Urinary bladder (tissue), 4 donors: ENCODE measurements around the gene HNRNPA1. TPM values are rescaled to one million over a fixed set of nuclear protein-coding genes. Genes with fewer than 3 reads are reported as not detected.
"Not testable (repeated sequence)": the region's sequence is repeated elsewhere in the genome, so short reads cannot be mapped to it uniquely, and the experiment has no call there.

Source experiments
- DNase-seq: peaks from one replicate; pipeline ENCODE4 v3.0.0-alpha.2; 2015; ENCODE audit errors: extremely low spot score
- H3K27ac ChIP-seq: one replicate; pipeline ENCODE4 v1.5.1; 2013; ENCODE audit warnings: low read depth, mild to moderate bottlenecking, moderate library complexity
- H3K36me3 ChIP-seq: one replicate; pipeline ENCODE4 v1.6.1; 2013; ENCODE audit warnings: mild to moderate bottlenecking, moderate library complexity; ENCODE audit not compliant: insufficient read depth
- H3K4me1 ChIP-seq: one replicate; pipeline ENCODE4 v1.6.1; 2013; ENCODE audit warnings: mild to moderate bottlenecking, moderate library complexity; ENCODE audit not compliant: insufficient read depth
- H3K4me3 ChIP-seq: one replicate; pipeline ENCODE4 v1.5.1; 2013; ENCODE audit warnings: low read depth, low read length
- WGBS: extraction: QIAGEN DNeasy Blood & Tissue Kit; methylation state at CpG from one replicate; pipeline ENCODE4 v1.1.7; 2013; 5-methylcytosine and 5-hydroxymethylcytosine counted together
- polyA plus RNA-seq: library from polyadenylated mRNA; stranded (reverse); fragments of 200-250 nt; gene quantifications from one replicate; pipeline ENCODE4 v1.2.3, GENCODE V29; 2013
- total RNA-seq: library from RNA; depleted of rRNA; stranded (reverse); fragments of >200 nt; gene quantifications from one replicate; pipeline ENCODE4 v1.2.3, GENCODE V29; 2014
- donor health status: healthy with polysubstance abuse.
- donor health status: healthy.

HNRNPA1 gene
- total and polyA plus RNA-seq, 2 donors: 375 to 1,101 TPM

DNA sequence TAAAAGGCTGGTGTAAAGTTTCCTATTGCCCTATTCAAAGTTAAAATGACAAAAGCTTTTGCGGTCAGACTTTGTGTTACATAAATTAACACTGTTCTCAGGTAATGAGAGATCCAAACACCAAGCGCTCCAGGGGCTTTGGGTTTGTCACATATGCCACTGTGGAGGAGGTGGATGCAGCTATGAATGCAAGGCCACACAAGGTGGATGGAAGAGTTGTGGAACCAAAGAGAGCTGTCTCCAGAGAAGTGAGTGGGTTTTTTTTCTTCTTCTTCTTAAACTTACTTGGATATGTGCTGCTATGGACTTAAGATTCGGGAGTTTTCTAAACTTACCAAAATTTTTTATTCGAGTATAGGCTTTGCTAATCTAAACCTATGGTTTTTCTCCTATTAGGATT, 1.2 kb downstream of the HNRNPA1 start:
- Histone ChIP-seq H3K27ac (peak overlapping the region; percentile 51), H3K4me3 (peak overlapping the region; percentile 77)
- 17% methylated on average over 4 of the region's 4 CpGs for WGBS
- H3K4me1 ChIP-seq, H3K36me3 ChIP-seq, DNase-seq: not testable (repeated sequence)

DNA sequence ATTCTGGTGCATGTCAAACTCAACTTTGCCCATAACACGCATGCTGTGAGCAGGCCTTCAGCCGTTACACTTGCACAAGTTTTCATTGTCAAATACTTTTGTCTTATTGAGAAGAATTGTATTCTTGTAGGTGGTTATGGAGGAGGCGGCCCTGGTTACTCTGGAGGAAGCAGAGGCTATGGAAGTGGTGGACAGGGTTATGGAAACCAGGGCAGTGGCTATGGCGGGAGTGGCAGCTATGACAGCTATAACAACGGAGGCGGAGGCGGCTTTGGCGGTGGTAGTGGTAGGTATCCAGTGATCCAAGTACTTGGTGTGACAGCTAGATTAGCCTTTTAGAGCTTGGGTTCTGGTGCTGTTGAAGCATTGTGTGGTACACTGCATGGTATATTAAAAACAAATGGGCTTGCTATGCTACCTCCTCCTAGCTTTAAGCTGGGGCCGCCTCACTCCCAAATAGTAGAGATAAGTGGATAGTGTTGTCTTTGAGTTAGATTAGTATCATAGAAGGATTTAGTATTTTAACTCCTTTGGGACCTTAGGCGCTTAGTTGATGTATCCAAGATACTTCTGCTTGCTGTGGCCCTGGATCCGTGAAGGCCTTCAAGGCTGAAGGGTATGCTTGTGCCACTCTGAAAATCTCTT, 2.5 kb downstream of the HNRNPA1 start:
- no peak for DNase-seq
- Histone ChIP-seq H3K4me1 (no peaks in the 10 kb centered on the region), H3K4me3 (no peak overlapping the region), H3K36me3 (peaks cover 1% of the 10 kb centered on the region), H3K27ac (no peak overlapping the region)
- 38% methylated on average over 11 of the region's 11 CpGs for WGBS

DNA sequence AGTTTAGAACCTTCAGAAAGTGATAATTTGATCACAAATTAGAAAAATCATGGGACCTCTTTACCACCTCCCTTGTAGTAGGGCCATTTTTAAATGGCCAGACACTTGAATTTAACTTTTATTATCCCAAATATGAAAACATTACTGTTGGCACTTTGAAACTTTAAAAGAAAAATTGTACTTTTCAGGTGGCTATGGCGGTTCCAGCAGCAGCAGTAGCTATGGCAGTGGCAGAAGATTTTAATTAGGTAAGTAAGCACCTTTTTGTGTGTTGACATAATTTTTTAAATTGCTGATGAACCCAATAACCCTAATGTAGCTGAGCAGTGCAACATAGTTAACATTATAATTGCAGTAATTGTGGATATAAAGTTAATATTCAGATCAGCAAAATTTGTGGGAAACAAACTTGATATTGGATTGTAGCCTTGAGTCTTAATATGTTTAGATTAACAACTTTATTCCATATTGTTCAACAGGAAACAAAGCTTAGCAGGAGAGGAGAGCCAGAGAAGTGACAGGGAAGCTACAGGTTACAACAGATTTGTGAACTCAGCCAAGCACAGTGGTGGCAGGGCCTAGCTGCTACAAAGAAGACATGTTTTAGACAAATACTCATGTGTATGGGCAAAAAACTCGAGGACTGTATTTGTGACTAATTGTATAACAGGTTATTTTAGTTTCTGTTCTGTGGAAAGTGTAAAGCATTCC, 3.7 kb downstream of the HNRNPA1 start:
- WGBS: 53% methylated on average over 1 of the region's 2 CpGs
- not testable (repeated sequence) for H3K27ac ChIP-seq, H3K4me3 ChIP-seq, H3K36me3 ChIP-seq, DNase-seq, H3K4me1 ChIP-seq

DNA sequence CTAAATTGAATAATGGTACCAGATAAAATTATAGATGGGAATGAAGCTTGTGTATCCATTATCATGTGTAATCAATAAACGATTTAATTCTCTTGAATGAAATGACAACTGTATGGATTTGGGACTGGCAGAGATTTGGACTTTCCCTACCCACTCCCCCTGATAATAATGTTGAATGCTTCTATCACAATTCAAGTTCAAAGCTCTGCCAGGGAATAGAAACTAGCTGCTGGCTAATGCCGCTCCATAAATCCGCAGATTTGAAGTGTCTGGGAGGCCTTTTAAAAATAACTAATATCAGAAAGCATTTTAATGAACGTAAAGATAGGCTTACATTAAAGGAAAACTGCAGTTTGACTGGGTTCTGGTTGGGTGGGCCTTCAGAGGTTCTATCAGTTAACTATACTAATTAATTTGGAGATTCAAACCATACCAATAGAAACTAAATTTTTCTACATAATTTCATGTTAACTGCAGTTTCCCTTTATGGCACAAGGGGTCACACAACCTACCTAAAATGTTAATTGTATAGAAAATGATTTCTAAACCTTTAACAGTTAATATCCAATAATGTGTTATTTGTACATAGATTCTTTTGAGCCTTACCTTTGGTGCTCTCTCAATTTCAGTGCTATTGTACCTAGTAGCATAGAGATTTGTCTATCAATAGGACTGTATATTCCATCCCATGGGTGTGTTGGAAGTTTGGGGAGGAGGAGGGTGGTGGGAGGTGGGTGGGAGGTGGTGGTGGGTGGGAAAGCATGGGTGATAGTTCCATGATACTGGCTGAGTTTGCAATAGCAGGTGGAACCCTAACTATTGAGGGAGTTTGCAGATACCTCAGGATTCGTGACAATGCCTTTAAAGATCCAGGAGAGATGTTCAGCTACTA, 4.9 kb downstream of the HNRNPA1 start:
- no peaks in the 10 kb centered on the region for H3K4me1 ChIP-seq
- peak overlapping the region; percentile 10 for H3K27ac ChIP-seq
- WGBS: 55% methylated on average over 5 of the region's 5 CpGs
- H3K36me3 ChIP-seq: peaks cover 3% of the 10 kb centered on the region
- H3K4me3 ChIP-seq: no peak overlapping the region
- no peak for DNase-seq

GRCh38 chr12:54286042-54287030, 5.8 kb downstream of the HNRNPA1 start:
- Histone ChIP-seq H3K4me1 (no peaks in the 10 kb centered on the region), H3K36me3 (peaks cover 3% of the 10 kb centered on the region)
- 47% methylated on average over 12 of the region's 12 CpGs for WGBS

DNA sequence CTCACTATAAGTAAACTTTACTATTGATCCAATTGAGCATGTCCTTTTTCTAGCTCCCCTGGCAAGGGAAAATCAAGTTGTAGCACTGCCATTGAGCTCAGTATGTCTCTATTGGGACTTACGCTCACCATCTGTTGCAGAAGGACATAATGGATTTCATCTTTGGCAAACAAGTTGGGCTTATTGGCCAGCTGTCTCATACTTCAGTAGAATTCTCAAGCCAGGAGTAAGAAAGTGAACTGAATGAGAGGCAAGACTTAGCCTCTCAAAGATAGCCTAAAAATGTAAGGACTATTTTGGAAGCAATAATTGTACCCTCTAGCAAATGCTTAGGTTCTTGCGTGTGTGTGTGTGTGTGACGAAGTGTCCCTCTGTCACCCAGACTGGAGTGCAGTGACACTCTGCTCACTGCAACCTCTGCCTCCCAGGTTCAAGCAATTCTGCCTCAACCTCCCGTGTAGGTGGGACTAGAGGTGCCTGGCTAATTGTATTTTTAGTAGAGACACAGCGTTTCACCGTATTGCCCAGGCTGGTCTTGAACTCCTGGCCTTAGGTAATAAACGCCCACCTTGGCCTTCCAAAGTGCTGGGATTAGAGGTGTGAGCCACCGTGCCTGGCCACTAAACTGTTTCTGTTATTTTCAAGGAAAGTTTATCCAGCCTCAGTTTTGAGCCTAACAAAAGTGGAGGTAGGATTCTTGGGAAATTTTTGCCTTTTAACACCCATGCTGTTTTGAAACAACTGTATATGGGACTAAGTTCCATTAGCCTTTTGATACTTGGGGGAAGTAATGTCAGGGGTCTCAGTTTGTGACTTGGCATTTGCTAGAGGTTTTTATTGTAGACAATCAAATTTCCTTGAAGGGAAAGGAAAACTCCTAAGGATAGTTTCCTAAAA, 7.0 kb downstream of the HNRNPA1 start:
- H3K36me3 ChIP-seq: peaks cover 3% of the 10 kb centered on the region
- no peak overlapping the region for H3K4me3 ChIP-seq
- H3K4me1 ChIP-seq: no peaks in the 10 kb centered on the region
- DNase-seq: no peak
- 62% methylated on average over 8 of the region's 8 CpGs for WGBS
- H3K27ac ChIP-seq: no peak overlapping the region

More at GRCh38 chr12:54286042-54287030, 5.8 kb downstream of the HNRNPA1 start:
- no peak overlapping the region for H3K4me3 ChIP-seq
- no peak for DNase-seq
- no peak overlapping the region for H3K27ac ChIP-seq

GRCh38 chr12:54292083-54292930, 11.8 kb downstream of the HNRNPA1 start:
- Histone ChIP-seq H3K27ac (no peak overlapping the region), H3K4me1 (no peaks in the 10 kb centered on the region), H3K4me3 (no peak overlapping the region), H3K36me3 (peaks cover 3% of the 10 kb centered on the region)
- DNase-seq: no peak
- WGBS: 91% methylated on average over 30 of the region's 30 CpGs

GRCh38 chr12:54292931-54293241, 12.4 kb downstream of the HNRNPA1 start:
- no peak overlapping the region for H3K4me3 ChIP-seq
- DNase-seq: no peak
- H3K36me3 ChIP-seq: peaks cover 1% of the 10 kb centered on the region
- no peak overlapping the region for H3K27ac ChIP-seq
- 99% methylated on average over 7 of the region's 7 CpGs for WGBS
- H3K4me1 ChIP-seq: no peaks in the 10 kb centered on the region

DNA sequence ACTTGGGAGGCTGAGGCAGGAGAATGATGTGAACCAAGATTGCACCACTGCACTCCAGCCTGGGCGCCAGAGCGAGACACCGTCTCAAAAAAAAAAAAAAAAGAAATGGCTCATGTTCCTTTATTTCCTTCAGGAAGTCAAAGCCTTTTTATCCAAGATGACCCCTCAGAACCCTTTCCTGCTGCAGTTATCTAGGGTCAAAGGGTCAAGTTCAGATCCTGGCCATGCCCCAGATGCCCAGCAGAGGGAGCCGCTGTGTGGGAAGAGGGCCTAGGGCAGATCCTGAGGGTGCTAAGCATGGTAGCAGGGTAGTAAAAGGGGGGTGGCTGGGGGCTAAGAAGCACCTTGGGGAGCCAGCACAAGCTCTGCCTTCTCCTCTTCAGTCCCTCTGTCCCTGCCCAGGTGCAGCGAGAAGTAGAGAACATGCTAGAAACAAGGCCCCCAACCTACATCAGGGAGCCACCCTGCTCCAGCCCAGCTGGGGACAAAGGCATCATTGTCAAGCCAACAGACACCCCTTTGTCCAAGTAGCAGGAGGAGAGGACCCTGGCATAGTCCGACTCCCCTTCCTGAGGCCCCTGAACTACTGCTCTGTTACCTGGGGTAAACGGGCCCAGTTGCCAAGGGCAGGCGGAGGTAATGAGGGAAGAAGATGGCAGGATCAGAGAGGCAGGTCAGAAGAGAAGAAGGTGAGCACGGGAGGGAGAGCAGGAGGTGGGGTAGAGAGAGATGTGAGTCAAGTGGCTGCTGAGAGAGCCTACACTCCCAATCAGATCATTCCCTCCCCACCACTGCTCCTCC, 13.8 kb downstream of the HNRNPA1 start:
- no peaks in the 10 kb centered on the region for H3K36me3 ChIP-seq
- H3K4me3 ChIP-seq: no peak overlapping the region
- WGBS: 70% methylated on average over 9 of the region's 9 CpGs
- DNase-seq: no peak
- no peak overlapping the region for H3K27ac ChIP-seq
- H3K4me1 ChIP-seq: no peaks in the 10 kb centered on the region

- WGBS: 80% methylated on average over 9 of the region's 9 CpGs
- no peaks in the 10 kb centered on the region for H3K36me3 ChIP-seq
- DNase-seq: no peak
- H3K27ac ChIP-seq: no peak overlapping the region
- no peaks in the 10 kb centered on the region for H3K4me1 ChIP-seq
- no peak overlapping the region for H3K4me3 ChIP-seq
Observed at GRCh38 chr12:54294953-54295566, 14.5 kb downstream of the HNRNPA1 start.
